Activated CD4-positive, alpha-beta T cell treated with anti-CD3 and anti-CD28 coated beads for 24 hours (primary cell): ENCODE results near the gene CNTF.

Source experiments
- DNase-seq, 2 donors: peaks; one replicate each; pipeline ENCODE4 v3.0.0-alpha.2; 2020; ENCODE audit warnings: low read depth in 2 of 2

The CNTF gene

DNA sequence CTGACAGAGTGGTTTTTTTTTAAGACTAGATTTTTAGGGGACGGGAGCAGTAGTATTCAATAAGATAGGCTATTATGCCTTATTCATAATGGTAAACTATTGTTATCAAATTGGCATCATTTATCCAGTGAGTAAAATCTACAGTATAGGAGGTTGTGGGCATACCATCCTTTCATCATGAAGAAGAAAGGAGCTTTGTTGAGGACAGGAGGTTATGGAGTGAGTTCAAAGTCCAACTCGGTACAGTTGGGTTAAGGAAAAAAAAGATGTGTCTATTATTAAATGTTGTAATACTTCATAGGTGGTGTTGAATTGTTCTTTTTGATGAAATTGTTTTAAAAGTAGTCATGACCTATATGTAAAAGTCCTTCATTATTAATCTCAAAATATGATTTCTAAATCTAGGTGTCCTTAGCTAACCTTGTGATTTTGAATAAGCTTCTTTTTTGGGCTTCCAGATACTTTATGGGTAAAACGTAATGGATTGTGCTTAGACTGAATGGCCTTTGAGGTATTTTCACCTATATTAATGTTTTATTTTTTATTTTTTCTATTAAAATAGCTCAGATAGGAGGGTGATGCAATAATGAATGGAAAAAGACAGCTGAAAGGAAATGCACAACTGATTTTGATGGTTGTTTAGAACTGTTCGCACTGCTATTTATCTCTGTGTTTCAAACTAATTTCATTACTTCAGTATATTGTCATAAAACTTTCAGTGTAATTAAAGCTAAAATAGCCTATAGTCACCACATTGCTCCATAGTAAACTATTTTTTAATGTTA, 15.3 kb upstream of the CNTF start:
- DNase-seq: no peak

DNA sequence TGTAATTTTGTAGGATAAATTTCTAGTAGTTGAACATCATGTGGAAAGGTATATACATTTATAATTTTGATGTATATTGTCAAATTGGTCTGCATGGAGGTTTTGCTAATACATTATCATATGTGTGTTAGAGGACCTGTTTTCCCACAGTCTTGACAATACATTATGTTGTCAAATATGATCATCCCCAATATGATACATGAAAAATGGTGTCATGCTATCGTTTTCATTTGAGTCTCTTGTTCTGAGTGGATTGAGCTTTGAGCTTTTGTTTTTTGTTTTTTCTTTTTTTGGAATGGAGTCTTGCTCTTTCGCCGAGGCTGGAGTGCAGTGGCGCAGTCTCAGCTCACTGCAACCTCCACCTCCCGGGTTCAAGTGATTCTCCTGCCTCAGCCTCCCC, 14.1 kb upstream of the CNTF start:
- no peak for DNase-seq

DNA sequence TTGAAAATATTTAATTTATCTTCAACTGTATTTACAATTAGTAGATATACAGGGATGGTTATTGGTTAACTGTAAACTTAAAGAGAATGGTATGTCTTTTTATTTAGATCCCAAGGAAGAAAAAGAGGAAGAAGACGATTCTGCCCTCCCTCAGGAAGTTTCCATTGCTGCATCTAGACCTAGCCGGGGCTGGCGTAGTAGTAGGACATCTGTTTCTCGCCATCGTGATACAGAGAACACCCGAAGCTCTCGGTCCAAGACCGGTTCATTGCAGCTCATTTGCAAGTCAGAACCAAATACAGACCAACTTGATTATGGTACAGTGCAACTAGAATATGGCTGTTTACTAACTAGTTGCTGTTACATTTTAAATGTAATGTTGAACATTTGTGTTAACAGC, 12.7 kb upstream of the CNTF start:
- no peak for DNase-seq

DNA sequence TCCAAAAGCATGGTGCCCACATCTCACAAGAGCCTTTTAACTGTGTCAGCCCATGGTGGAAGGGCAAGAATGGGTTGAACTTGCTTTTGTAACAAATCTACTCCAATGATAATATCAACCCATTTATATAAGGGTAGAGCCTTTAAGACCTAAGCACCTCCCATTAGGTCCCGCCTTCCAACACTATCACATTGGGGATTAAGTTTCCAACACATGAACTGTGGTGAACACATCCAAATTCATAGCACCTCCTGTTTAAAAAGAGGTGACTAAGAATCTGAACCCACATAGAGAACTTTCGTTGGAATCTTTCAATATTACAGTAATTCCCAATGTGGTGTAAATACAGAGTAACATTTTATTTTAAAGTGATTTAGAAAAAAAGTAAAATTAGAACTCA, 9.2 kb upstream of the CNTF start:
- no peak for DNase-seq

DNA sequence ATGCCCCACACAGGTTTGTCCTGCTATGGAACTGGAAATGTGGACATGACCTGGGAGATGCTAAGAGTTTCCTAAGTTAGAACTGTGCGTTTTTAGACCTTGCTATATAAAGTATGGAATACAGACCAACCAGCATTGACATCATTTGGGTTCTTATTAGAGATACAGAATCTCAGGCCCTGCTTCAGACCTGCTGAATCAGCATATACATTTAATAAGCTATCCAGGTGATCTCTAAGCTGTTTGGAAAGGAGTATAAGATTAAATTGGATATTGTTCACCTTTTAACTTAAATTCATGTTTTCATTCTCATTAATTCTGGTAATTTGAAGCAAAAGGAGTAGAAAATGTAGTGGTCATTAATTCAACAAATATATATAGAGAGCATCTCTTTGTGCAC, 6.9 kb upstream of the CNTF start:
- no peak for DNase-seq

DNA sequence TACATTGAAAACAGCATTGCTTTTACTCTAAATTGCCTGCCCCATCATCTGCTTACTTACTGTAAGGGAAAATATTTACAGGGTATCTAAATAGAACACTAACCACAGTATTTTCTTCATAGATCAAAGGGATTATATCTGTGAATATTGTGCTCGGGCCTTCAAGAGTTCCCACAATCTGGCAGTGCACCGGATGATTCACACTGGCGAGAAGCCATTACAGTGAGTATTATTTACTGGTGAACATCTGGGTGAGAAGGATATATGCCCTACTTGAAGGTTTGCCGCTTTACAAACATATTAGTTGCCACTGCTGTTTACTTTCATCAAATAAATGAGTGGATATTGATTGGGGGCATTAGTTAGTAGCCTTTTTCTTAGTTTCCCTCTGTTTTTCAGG, 5.9 kb upstream of the CNTF start:
- no peak for DNase-seq

DNA sequence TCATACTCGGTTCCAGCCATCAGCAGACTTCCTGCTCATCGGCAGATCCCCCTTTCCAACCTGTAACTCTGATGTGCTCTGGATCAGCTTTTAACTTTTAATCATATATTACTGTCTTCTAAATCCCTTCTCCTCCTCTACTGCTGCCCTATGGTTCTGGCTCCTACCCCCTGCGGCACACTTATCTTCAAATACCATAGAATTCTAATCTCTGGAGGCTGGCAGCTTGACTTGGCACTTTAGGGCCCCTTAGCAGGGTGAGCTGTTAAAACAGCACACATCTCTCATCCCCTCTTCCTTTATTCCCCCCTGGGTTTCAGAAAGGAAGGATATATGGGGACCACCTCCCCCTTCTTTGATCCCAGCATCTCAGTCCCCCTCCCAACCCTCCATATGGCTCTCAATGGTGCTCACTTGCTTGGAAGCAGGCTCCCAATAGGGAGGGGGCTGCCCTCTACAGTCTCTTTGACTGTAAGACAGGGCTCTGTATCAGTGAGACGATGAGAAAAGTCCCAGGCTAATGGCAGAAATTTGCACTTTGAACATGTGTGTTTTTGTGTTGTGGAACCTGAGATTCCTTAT, 4.4 kb upstream of the CNTF start:
- DNase-seq: no peak

DNA sequence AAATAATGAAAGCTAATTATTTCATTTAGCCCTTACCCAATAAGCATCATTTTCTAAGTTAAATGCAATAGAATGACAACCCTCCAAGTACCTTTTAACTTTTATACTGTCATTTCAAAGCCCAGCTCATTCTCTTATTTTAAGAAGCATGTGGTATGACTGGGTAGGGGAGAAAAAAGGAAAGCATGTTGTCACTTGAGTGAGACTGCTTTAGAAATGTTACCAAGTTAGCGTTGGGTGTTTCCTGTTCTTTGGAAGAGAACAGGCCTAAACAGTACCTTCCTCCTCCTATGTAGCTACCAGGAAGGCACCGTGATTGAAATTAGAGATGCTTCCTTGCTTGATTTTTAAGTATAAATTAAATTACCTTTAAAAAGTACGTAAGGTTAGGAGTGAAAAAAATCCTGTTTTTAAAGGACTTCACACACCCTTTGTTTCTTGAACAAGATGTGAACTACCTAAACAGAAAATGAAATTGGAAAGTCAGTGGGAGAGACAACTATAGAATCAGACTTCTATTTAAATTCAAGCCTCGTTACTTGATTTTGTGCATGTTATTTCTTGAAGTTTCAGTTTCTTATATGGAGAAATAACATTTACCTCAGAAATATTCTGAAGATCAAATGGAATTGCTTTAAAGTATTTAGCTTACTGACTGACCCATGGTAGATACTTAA, 741 bp upstream of the CNTF start:
- DNase-seq: no peak

DNA sequence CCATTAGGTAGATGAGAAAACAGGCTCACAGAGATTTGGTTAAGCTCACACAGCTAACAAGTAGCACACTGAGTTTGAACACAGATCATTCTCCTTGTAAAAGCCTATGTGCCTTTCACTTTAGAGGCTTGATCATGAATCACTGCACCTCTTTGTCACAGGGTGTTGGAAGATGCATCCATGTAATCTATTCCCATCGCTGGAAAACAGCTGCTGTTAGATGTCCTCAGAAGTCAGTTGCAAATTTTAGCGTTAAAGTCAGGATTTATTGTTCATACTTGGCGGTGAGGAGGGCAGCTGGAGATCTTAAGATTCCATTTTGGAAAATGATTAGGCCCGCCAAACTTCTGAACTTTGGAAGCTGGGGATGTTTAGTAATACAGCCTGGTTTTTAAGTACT, 2.6 kb downstream of the CNTF start:
- DNase-seq: no peak

DNA sequence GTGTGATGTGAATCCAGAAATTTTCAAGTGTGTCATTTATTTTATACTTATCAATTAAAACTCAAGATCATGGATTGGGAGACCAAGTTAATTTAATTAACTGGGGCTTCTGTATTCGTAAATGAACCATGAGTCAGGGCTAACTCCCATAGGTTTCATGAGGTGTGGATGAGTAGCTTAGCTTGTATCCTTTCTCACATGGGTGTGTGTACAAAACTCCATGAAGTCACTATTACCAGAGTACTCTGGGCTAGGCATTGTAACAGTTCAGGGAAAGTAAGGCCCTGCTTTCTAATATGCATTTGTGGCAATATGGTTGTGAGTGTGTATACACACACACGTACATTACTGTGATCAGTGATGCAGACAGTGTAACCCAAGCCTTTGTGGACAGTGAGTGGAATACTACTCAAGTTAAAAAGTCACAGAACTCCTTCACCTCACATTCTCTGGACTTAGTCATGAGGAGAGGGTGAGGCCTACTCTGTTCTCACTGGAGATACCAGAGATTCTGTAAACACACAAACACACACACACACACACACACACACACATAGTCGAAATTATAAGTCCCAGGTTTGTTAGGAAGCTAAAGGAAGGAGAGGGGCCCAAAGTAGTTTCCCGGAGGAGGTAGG, 3.5 kb downstream of the CNTF start:
- DNase-seq: no peak

DNA sequence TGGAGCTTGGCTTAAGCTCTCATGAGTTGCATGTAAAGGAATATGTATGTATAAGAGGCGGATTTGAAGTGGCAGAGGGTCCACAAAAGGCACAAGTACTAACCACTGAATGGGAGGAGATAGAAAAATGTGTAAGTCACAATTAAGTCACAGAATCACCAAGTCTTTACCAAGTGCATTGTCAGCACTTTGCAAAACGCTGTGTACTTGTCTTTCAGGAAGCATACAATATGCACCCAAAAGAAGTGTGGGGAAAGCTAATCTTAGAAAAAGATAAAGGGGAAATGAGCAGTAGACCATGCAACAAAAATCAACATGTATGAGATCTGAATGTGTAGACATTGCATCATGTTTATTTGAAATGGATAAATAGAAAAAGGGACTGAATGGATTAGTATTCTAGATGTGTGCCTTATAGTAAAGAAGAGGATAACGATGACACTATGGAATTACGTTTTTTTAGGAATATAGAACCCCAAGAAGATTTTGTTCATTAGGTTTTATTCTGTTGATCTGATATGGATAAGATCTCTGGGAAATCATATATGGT, 4.5 kb downstream of the CNTF start:
- DNase-seq: no peak

DNA sequence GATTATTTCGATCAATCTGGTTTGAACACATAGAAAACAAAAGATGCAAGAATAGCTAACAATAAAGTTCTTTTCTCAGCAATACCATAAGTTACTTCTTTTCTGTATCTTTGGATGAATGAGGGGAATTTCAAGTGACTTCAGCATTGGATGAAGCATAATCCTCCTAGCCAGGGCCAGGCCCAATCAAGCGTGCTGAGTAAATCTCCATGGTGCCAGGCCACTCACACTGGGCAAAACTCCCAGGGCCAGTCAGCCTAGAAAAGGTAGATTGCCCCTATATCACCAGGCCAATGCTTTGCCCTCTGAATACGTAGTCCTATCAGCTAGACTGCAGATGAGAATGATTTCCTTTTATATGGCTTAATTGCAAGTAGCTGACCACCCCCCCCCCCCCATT, 6.0 kb downstream of the CNTF start:
- DNase-seq: no peak

DNA sequence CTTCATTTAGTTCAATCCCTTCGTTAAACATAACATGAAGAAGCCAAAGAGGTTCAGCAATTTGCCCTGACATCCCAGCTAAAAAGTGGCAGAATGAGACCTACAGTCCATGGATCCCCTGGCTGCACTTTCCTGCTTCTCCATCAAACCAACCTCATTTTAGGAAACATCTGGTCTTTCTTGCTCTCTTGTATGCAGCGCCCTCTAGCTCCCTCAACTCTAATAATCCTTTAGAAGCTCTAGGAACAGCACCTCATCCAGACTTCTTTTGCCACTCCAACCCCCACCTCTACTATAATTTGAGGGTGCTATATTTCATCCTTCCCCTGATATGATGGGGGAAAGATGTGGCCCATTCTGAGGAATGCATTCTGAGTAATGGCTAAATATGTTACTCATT, 7.4 kb downstream of the CNTF start:
- DNase-seq: no peak

DNA sequence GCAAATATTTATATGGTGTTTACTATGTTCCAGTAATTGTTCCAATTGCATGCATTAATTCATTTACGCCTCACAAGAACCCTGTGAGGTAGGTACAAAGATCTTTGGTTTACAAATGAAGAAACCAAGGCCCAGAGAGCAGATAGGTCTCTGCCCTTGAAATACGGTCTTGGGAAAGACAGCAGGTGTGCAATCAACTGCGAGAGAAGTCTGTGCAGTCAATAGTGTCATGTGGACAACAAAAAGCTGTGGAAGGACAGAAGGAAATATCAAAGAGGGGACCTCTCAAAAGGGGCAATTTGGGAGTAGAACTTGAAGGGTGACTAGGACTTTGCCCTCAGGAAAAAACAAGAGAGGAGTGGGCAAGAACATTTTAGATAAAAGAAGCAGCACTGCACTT, 8.9 kb downstream of the CNTF start:
- DNase-seq: no peak

DNA sequence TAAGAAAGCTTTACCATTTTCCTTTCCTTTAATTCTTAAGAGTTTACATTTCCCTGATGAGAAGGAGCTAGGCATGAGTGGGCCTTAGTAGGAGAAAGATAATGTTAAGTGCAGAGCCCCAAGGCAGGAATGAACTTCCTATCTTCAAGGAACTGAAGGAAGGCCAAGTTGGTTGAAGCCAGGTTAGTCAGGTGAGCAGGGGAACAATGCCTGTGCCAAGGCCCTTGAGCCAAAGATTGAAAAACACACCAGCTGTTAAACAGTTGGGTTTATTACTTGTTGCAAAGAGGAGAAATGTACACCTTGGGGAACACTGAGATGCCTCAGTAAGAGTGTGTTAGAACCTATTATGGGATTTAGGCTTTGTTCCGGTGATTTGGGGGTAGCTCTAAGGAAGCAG, 10.0 kb downstream of the CNTF start:
- DNase-seq: no peak

DNA sequence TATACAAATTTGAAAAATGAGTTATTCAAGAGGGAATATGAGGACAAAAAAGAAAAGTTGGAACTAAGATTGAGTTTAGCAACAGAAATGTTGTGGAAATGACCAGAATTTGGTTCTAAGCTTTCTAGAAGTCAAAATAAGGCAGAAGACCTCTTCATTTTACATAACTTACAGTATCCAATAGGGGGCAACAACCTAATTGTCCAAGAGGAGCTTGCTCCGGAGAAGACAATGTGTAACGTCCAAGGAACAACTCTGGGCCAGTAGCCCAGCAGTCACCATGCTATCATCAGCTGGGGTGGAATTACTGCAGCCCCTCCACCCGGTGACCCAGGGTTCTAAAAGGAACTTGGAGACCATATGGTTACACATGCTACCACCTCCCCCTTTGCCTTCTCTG, 14.1 kb downstream of the CNTF start:
- no peak for DNase-seq

DNA sequence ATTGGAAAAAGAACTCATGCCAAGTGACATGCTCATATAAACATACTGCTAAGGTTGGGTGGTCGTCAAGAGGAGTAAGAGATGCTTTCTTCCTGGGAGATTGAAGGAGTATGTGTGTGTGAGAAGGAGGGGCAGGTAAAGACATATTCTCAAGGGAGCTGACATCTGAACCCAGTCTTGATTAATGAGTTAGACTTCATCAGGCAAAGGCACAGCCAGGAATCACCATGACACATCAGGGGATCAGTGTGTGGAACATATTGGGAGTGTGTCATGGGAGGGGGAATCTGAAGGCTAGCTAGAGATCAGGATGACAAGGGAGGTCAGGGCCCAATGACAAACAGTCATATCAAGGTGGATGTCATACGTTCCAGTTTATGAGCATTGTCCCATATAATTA, 14.9 kb downstream of the CNTF start:
- no peak for DNase-seq

DNA sequence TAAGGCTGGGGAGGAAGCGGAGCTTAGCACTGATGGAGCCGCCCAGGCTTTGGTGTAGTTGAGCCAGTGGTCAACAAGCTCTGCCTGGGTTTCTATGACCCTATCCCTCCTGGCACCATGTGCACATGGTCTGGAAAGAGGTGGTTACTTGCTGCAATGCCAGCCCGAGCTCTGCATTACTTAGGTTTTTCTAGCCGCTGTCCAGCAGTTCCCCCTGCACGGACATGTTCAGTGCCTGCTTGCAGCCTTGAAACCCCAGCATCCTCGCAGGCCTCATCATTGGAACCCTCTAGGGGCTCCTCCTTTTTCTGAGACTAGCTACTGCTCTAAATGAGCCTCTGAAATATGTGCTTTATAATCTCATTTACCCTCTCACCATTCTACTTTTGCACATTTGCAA, 16.6 kb downstream of the CNTF start:
- no peak for DNase-seq

DNA sequence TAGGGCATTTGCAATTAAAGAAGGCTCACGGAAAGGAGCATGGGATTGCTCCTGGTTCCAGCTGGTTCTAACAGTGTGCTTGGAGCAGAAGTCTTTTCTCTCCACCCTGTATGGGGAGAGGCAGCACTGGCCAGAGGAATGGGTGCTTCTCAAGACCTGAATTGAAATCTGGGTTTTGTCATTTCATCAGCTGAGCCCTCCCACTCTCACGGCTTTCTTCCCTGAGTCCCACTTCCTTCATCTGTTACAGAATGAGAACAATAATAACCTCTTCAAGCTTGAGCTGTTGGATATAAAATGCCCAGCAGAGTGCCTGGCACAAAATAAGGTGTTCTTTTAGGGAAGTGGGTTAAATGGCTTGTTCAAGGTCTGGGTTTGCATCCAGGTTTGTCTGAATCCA, 17.2 kb downstream of the CNTF start:
- DNase-seq: no peak

DNA sequence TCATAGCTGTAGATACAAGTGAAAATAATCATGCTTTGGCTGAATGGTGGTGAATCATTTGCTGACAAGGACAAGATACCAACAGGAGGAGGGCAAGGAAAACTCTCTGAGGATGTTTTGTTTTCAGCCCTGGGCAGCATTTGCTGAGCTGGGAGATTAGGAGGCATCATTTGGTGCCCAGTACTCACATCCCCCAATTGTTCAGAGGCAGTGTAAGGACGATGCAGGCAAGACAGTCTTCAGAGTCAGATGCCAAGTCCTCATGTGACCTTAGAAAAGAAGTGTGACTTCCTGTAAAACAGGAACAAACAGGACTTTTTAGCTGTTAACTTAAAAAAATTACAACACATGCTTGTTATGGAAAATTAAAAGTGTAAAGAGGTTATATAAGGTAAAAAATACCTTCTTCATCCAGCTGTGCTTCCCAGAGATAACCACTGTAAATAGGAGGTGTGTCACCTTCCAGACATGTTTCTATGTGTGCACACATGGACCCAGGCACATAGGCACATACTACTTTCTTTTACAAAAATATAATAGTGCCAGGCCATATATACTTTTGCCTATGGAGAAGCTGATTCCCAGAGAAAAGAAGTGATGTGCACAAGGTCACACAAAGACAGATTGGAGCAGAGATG, 18.0 kb downstream of the CNTF start:
- no peak for DNase-seq

DNA sequence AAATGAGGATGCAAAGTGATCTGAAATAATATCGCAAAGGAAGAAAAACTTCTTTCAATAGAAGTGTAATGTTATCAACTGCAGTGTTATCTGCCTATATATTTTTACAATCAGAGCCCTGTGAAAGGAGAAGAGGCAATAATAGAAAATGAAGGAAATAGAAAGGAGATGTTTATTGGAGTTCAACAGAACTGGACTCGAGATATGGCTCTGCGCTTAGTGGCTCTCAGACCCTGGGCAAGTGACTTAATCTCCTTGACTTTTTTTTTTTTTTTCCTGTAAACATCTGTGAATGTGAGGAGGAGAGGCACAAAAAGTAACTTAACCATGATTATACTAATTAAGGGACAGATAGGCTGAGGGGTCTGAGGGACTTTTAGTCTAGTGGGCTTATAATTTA, 18.9 kb downstream of the CNTF start:
- no peak for DNase-seq
